22Rv1 (cell line): ENCODE results near the gene MTF1.

Experiments
- CTCF ChIP-seq: fragments of 450-650 bp; IDR thresholded peaks from 2 replicates; pipeline ENCODE4 v1.5.1; 2017; ENCODE audit warnings: mild to moderate bottlenecking
- ZFX ChIP-seq: fragments of 450-650 bp; IDR thresholded peaks from 2 replicates; pipeline ENCODE4 v1.6.1; 2017; ENCODE audit warnings: antibody characterized with exemption, borderline replicate concordance

DNA sequence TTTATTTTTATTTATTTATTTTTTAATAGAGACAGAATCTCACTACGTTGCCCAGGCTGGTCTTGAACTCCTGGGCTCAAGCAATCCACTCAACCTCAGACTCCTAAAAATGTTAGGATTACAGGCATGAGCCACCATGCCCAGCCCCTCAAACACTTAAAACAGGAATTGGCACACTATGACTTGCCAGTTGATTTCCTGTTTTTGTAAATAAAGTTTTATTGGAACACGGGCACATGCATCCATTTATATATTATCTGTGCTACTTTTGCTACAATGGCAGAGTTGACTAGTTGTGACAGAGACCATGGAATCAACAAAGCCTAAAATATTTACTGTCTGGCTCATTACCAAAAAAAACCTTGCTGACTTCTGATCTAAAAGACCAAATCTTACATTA lies 35.4 kb downstream of the MTF1 start:
- TF ChIP-seq CTCF (no peak), ZFX (no peak)
